ENCODE data around the gene KCNMA1.

The KCNMA1 gene

DNA sequence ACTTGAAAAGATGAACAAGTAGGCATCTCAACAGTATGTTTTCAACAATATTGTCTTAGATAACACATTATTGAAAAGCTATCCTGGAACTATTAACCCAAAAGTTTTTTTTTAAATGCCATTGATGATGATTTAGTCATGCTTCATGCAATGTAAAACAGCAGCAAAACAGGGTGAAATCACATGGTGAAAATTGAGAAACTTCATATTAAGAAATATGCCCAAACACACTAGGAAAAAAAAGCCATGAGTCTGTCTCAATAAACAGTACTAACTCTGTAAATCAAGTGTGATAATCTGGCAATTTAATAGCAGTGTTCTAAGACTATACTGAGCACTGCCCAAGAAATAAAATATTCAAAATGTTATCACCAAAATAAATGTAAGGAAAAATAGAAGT is 613.1 kb downstream of the KCNMA1 start:
- DNase-seq: no peak

DNA sequence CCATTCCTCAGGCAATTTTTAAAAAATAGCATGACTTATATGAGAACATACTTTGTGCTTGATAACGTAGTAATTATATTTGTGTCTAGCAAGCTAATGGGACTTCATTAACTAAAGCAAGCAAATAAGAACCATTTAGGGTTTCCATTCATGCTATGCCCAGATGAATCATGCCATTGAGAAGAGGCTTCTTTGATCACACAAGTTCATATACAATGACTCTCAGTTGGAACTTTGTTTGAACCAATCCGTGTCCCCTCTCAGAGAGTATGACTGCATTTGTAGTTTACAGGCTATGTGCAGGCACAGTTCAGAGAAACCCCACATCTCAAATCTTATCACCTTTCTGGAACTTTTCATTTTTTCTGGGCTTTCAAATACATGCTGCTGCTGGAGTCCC is 614.2 kb downstream of the KCNMA1 start:
- no peak for DNase-seq

DNA sequence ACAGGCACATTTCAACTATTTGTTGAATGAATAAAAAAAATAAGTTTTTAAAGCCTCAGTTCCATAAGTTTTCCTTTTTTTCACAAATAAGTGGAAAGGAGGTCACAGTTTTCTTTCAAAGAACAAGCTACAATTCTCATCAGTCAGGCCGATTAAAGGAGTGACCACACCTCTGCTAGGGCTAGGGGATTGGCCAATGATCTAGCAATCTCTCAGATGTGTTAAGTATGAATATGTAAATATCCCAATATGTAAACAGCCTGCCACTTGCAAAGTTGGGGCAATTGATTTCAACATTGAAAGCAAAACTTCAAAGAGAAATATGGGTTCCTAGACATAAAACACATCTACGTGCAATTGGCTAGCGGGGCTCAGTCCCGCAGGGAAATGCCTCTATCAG is 614.9 kb downstream of the KCNMA1 start:
- DNase-seq: no peak

- no peak for DNase-seq
These were observed 615.6 kb downstream of the KCNMA1 start for GRCh38 chr10:77021966-77022490.

- no peak for DNase-seq
These were observed 617.1 kb downstream of the KCNMA1 start for GRCh38 chr10:77020426-77021040.

DNA sequence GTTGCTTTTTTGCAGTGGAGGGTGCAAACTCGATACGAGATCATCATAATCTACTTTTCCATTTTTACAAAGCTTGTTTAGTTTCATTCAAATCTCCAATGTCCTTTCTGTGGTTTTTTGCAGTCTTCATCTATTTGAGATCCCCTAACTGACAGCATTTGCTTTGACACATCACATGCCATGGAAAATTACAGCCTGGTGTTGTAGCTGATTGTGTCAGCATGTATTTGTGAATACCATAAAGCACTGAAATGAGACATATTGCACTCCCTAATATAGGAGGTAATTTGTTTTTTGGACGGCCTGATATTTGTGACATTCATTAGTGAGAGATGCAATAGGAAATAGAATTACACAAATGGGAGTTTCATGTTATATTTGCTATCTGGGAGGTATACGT is 620.8 kb downstream of the KCNMA1 start:
- no peak for DNase-seq

DNA sequence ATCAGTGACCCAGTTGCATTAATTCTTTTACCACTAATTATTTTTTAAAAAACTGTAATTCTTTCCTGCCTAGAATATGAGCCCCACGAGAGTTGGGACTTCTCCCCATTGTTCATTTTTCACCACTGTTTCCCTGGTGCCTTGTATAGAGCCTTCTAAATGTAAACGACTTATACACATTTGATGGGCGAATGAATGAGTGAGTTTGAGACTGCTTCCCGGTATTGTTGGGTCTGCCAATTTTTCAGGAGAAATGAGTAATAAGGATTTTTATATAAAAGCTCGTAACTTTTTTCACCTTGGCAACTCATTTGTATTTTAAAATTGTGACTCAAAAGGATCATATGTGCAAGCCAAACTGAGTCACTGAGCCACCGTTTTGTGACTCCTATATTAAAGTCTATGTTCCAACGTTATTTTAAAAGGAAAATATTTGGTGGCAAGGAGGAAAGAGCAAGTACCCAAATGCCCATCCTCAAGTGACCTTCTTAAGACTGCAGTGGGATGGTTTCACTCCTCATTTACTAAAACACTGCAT is 621.3 kb downstream of the KCNMA1 start:
- DNase-seq: no peak

- DNase-seq: no peak
These were observed 622.2 kb downstream of the KCNMA1 start for GRCh38 chr10:77015360-77015759.

DNA sequence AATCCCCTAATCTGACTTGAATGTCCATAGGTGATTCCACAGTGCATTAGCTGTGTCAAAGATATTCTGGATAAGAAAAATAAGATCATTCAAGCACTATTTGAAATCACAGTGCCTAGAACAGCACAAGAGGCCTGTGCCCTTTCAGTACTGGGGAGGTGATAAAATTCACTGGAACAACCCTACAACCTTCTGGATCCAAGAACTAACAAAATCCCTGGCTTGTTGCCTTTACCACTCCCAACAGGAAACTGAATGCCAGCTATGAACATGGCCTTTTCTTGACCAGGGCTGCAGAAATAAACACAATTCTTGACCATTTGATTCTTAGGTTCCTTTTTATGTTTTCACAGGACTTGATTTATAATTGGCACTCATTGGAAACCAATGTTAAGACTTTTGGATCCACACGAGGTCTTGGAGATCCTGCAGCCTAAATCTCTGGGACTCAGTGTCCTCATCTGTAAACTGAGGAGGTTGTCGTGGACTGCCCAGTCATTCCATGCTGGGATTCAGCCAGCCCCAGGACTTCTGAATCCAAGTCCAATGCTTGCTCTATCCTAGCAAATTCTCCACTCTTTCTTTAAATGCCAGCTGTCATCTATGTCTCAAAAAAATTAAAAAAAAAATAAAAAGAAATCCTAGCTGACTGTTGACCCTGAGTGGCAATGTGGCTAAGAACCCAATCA is 624.7 kb downstream of the KCNMA1 start:
- no peak for DNase-seq

DNA sequence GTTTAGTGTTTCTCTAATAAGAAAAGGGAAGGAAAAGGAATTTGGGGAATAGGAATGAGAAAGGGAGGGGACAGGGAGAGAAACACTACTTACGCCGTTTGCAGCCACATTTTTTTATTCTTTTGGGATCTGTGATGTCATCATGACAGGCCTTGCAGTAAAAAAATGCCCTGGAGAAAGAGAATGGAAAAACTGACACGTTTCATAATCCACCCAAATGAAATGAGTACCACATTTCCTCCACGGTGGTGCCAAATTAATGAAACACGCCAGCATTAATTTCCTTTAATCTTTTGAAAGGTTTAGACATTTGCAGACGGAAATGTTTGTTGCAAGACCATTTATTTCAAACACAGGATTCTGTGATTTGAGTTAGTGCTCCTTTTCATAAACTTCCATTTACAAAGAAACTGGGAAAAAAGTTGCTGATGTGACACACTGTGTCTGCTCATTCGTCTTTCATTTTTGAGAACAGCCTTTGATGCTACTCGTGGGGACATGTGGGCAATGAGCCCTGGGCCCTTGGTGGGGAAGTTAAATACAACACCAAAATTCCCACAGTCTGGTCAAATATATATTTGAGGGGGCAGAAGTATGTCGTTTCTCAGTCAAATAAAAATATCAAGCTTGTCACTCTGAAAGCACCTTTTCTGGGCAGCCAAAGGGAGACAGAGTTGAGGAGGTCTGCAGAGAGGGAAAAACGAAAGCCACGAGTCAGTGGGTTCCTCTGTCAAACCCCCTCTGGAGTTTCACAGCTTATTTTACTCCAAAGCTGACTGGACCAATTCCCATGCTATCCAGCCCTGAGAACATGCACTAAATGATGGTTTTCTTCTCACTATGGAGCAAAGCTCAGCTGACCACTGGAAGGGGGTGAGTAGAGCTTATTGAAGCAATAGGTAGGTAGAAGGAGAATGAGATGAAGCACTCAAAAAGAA is 625.5 kb downstream of the KCNMA1 start:
- DNase-seq: no peak

DNA sequence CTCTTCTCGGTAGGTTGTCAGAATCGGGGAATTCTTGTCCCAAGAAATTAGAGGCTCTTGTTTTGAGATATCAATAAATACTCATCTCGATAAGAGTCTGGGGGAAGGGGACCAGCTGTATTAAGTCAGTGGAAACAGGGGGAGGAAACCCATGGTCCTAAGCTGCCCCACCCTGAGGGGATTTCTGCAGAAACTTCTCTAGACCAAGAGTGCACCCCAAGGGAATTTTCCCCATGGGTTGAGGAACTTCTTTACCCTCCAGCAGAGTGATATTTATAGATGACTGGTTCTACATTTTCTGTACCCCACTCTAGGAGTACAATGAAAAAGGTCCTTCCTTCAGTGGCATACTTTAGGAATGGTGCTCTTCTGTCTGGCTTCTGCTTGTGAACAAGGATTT is 627.2 kb downstream of the KCNMA1 start:
- no peak for DNase-seq

DNA sequence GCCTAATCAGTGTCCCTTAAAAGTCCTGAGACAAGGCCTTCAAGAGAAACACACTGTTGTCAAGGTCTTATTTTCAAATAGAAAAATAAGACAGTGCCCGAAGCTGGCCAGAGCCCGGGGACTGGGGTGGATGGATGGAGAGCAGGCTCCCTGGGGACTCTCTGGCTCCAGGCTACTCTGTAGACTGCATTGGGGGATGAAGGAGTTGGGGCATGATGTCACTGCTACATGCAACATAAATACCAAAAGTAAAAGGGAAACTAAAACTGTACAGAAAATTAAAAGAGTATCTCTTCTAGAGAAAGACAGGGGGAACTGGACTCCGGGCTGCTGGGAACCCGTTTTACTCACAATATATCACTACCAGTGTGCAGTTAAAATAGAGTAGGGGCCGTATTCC is 629.8 kb downstream of the KCNMA1 start:
- no peak for DNase-seq

GRCh38 chr10:77006836-77007511 is 630.6 kb downstream of the KCNMA1 start:
- DNase-seq: no peak

- DNase-seq: no peak
These were observed 631.7 kb downstream of the KCNMA1 start for GRCh38 chr10:77005871-77006270.

DNA sequence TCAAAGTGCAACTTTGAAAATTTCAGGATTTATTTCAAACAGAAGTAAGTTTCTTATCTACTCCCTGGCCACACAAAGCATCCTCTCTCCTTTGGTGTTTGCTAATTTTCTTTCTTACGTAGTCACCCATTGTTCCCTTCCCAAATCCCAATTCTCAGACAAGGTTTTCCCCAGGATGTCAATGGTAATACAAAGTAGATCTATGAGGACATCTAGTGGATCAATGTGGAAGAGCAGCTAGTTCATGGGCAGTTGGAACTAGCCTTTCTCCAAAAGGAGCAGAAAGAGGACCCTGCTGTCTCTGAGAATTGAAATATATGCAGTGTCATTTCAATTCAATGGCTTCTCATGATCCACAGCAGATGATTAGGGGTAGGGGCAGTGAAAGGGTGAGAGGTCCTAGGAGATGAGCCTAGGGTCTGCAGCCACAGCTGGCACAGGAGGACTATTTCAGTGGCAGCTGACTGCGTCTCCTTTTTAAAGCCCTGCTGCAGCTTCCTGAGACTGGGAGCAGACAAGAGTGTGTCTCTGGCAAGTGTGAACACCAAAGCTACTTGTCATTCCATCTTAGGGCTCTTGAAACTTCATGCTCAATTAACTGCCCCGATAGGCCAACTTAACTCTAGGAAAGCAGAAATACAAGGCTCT is 632.6 kb downstream of the KCNMA1 start:
- DNase-seq: peak; percentile 43

- DNase-seq: no peak
These were observed 634.7 kb downstream of the KCNMA1 start for GRCh38 chr10:77002872-77003271.

- no peak for DNase-seq
These were observed 636.4 kb downstream of the KCNMA1 start for GRCh38 chr10:77001206-77001605.

DNA sequence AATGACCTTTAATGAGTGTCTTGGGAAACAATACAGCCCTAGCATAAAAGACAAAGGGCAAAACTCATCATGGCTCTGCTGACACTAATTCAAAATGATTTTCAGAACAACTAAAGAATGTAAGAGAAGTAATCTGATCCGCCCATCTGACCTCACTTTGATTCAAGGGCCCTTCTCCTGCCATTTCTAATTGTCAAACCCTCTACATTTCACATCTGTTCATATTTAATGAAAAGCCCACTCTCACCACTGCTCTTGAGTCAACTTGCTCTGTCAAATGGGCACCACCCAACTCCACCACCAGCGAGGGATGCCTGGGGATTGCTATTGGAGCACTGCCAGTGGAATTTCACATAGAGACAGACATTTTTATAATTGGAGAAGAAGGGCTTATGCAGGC is 639.2 kb downstream of the KCNMA1 start:
- peak; percentile 76 for DNase-seq

- no peak for DNase-seq
These were observed 640.0 kb downstream of the KCNMA1 start for GRCh38 chr10:76997631-76998030.

GRCh38 chr10:76995023-76995422 is 642.6 kb downstream of the KCNMA1 start:
- DNase-seq: no peak

DNA sequence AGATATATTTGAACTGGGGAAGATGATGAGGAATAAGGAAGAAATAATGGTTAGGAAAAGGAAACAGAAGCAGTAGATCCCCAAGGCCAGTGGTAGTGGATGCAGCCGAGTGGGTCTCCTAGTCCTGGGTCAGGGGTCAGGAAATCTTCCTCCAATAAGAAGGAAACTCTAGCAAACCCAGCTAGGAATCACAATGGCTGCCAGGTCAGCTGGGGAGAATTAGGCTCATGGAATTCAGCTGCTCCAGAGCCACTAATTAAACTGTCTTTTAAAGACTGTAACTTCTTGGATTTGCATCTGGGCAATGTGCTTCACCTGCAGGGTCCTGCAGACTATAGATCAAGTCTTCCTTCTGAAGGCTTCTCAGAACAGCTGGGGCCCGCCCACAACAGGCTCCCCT is 644.4 kb downstream of the KCNMA1 start:
- no peak for DNase-seq

DNA sequence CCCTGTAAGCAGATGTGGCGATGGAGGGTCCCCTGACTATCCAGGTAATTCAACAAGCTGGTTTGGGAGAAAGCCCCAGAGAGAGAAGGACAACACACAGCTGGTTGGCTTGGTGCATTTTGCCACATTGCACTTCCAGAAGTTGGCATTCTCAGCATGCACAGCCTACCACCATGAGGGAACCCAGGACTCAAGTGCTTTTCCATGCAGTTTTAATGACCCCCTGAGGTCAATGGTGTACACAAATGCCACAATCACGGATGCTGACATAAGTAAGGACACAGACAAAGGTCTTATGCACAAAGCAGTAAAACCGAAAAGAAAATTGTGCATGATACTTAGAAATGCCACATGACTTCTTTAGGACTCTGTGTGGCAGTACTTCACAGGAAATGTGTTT is 645.1 kb downstream of the KCNMA1 start:
- DNase-seq: no peak
